K562 (cell line): Measurements from ENCODE around the gene ACTR3C. TPM values are rescaled to one million over a fixed set of nuclear protein-coding genes. Genes with fewer than 3 reads are reported as not detected.

Source experiments
- BCOR ChIP-seq: fragments of 450-650 bp; IDR thresholded peaks from 2 replicates; pipeline ENCODE4 v1.6.1; 2016
- BRD4 ChIP-seq: fragments of 200-600 bp; sonication (generic); IDR thresholded peaks from 2 replicates; pipeline ENCODE4 v1.6.1; 2017; ENCODE audit warnings: inconsistent platforms
- C11orf30 ChIP-seq: fragments of 450-650 bp; IDR thresholded peaks from 2 replicates; pipeline ENCODE4 v1.6.1; 2016; ENCODE audit warnings: low read depth, mild to moderate bottlenecking
- CTBP1 ChIP-seq: fragments of 450-650 bp; IDR thresholded peaks from 2 replicates; pipeline ENCODE4 v1.6.1; 2016; ENCODE audit warnings: borderline replicate concordance
- DIDO1 ChIP-seq: fragments of 450-650 bp; IDR thresholded peaks from 2 replicates; pipeline ENCODE4 v1.6.1; 2016; ENCODE audit warnings: low read depth, missing biosample characterization, missing genetic modification characterization
- EHMT2 ChIP-seq: fragments of 450-650 bp; IDR thresholded peaks from 2 replicates; pipeline ENCODE4 v1.6.1; 2018; ENCODE audit warnings: antibody characterized with exemption
- ETV5 ChIP-seq: sonication (generic); formaldehyde crosslinking; IDR thresholded peaks from 2 replicates; pipeline ENCODE4 v1.4.0; 2020; ENCODE audit warnings: low read depth, mild to moderate bottlenecking, missing genetic modification reagents
- GTF2F1 ChIP-seq: IDR thresholded peaks from 2 replicates; pipeline ENCODE4 v1.6.1; 2011; ENCODE audit warnings: low read depth, low read length, improper control_type of control experiment
- HDAC1 ChIP-seq, 2 experiments: fragments of 450-650 bp; IDR thresholded peaks; 2 replicates each; pipeline ENCODE4 v1.6.1; 2016 to 2017; ENCODE audit warnings: inconsistent platforms in 1 of 2, mild to moderate bottlenecking in 1 of 2, moderate library complexity in 1 of 2
- HDAC2 ChIP-seq: fragments of 450-650 bp; IDR thresholded peaks from 2 replicates; pipeline ENCODE4 v1.6.1; 2016; ENCODE audit warnings: mild to moderate bottlenecking
- KAT2B ChIP-seq: IDR thresholded peaks from one replicate; pipeline ENCODE4 v1.6.1; 2012; ENCODE audit warnings: low read depth, mild to moderate bottlenecking, control low read depth, inconsistent platforms, low read length, moderate library complexity
- KLF16 ChIP-seq: IDR thresholded peaks from 2 replicates; pipeline ENCODE4 v1.6.1; 2016; ENCODE audit warnings: antibody characterized with exemption
- NFRKB ChIP-seq: fragments of 450-650 bp; IDR thresholded peaks from 2 replicates; pipeline ENCODE4 v1.6.1; 2016; ENCODE audit warnings: low read depth
- PHB2 ChIP-seq: fragments of 450-650 bp; IDR thresholded peaks from 2 replicates; pipeline ENCODE4 v1.6.1; 2017; ENCODE audit warnings: low read depth
- TARDBP ChIP-seq: fragments of 450-650 bp; IDR thresholded peaks from 2 replicates; pipeline ENCODE4 v1.6.1; 2016
- WHSC1 ChIP-seq: IDR thresholded peaks from one replicate; pipeline ENCODE4 v1.6.1; 2012; ENCODE audit warnings: low read length, control low read depth, inconsistent platforms
- XRCC4 ChIP-seq: IDR thresholded peaks from one replicate; pipeline ENCODE4 v1.6.1; 2011; ENCODE audit not compliant: insufficient read depth, insufficient read length; ENCODE audit errors: extremely low read depth
- ZC3H8 ChIP-seq: fragments of 450-650 bp; IDR thresholded peaks from 2 replicates; pipeline ENCODE4 v1.6.1; 2017
- ZFP36 ChIP-seq: fragments of 150-350 bp; IDR thresholded peaks from 2 replicates; pipeline ENCODE4 v1.6.1; 2018; ENCODE audit warnings: low read length, low read depth; ENCODE audit not compliant: partially characterized antibody
- ZZZ3 ChIP-seq: fragments of 450-650 bp; IDR thresholded peaks from 2 replicates; pipeline ENCODE4 v1.6.1; 2016; ENCODE audit warnings: antibody characterized with exemption, mild to moderate bottlenecking, moderate library complexity
- polyA plus RNA-seq, 8 experiments: library from polyadenylated mRNA; depleted of rRNA in 4 of 8; stranded (reverse) in 5 of 8; unstranded in 3 of 8; fragments of >200 nt; fragmentation: Nextera tagmentation in 2 of 8; fragmentation: Illumina TruSeq in 1 of 8; extraction: Ambion mirVana in 2 of 8; extraction: Trizol in 1 of 8; gene quantifications; 2 replicates each; pipeline versions ENCODE4 v1.2.1 to v1.2.3, GENCODE V29; 2011 to 2014; ENCODE audit warnings: inconsistent platforms in 1 of 8, missing spikeins in 1 of 8
- total RNA-seq, 7 experiments: library from RNA; depleted of rRNA in 6 of 7; stranded (reverse); fragments of >200 nt in 6 of 7; fragmentation: Illumina TruSeq in 2 of 7; extraction: Trizol in 2 of 7; gene quantifications; 2 replicates each; pipeline versions ENCODE4 v1.2.1 to v1.2.3, GENCODE V29; 2011 to 2021; ENCODE audit warnings: low replicate concordance in 1 of 7
- TF ChIP-seq, protein P1 (sequence below): fragments of 250-450 bp; sonication (Bioruptor Pico); IDR thresholded peaks from 2 replicates; pipeline ENCODE4 v1.4.0; 2020
- TF ChIP-seq, protein P2 (sequence below), 3 experiments: IDR thresholded peaks in 2 of 3; conservative IDR thresholded peaks in 1 of 3; 2 replicates each; pipeline ENCODE4 v1.5.1; 2011 to 2012; ENCODE audit warnings: low read length in 3 of 3, mild to moderate bottlenecking in 3 of 3, control low read depth in 2 of 3, improper control_type of control experiment in 1 of 3, inconsistent platforms in 1 of 3, low read depth in 1 of 3, mixed read lengths in 1 of 3, moderate library complexity in 1 of 3; ENCODE audit not compliant: insufficient read depth in 2 of 3
- TF ChIP-seq, protein P3 (sequence below): sonication (generic); formaldehyde crosslinking; IDR thresholded peaks from 2 replicates; pipeline ENCODE4 v1.8.0; 2022; ENCODE audit warnings: mild to moderate bottlenecking, missing genetic modification reagents

ACTR3C gene
- total and polyA plus RNA-seq, 9 of the 15 experiments (the other 6 are each of a cell fraction or from before 2014, with no cell fraction given) = 9.0 to 35.4 (median 13.3) TPM

GRCh38 chr7:150359622-150360362 is 36.4 kb upstream of the ACTR3C start (continued):
- TF ChIP-seq, protein P1, sequence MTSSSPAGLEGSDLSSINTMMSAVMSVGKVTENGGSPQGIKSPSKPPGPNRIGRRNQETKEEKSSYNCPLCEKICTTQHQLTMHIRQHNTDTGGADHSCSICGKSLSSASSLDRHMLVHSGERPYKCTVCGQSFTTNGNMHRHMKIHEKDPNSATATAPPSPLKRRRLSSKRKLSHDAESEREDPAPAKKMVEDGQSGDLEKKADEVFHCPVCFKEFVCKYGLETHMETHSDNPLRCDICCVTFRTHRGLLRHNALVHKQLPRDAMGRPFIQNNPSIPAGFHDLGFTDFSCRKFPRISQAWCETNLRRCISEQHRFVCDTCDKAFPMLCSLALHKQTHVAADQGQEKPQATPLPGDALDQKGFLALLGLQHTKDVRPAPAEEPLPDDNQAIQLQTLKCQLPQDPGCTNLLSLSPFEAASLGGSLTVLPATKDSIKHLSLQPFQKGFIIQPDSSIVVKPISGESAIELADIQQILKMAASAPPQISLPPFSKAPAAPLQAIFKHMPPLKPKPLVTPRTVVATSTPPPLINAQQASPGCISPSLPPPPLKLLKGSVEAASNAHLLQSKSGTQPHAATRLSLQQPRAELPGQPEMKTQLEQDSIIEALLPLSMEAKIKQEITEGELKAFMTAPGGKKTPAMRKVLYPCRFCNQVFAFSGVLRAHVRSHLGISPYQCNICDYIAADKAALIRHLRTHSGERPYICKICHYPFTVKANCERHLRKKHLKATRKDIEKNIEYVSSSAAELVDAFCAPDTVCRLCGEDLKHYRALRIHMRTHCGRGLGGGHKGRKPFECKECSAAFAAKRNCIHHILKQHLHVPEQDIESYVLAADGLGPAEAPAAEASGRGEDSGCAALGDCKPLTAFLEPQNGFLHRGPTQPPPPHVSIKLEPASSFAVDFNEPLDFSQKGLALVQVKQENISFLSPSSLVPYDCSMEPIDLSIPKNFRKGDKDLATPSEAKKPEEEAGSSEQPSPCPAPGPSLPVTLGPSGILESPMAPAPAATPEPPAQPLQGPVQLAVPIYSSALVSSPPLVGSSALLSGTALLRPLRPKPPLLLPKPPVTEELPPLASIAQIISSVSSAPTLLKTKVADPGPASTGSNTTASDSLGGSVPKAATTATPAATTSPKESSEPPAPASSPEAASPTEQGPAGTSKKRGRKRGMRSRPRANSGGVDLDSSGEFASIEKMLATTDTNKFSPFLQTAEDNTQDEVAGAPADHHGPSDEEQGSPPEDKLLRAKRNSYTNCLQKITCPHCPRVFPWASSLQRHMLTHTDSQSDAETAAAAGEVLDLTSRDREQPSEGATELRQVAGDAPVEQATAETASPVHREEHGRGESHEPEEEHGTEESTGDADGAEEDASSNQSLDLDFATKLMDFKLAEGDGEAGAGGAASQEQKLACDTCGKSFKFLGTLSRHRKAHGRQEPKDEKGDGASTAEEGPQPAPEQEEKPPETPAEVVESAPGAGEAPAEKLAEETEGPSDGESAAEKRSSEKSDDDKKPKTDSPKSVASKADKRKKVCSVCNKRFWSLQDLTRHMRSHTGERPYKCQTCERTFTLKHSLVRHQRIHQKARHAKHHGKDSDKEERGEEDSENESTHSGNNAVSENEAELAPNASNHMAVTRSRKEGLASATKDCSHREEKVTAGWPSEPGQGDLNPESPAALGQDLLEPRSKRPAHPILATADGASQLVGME (CRISPR knock-in tag) = no peak
- TF ChIP-seq DIDO1 (tag) = no peak; the same call in 1 of the 2 replicates
- TF ChIP-seq TARDBP = no peak
- no peak for TF ChIP-seq KLF16
- TF ChIP-seq BCOR = peak; percentile 58
- 0 out of 2 replicates have a peak, but pooled peaks have one; percentile 29 for TF ChIP-seq NFRKB
- peak; percentile 49; the same call in 1 of the 2 replicates for TF ChIP-seq PHB2
- TF ChIP-seq GTF2F1 = no peak
- no peak for TF ChIP-seq XRCC4
- TF ChIP-seq ZC3H8 = 0 out of 2 replicates have a peak, but pooled peaks have one; percentile 58
- no peak for TF ChIP-seq WHSC1
- TF ChIP-seq BRD4 = no peak
- no peak for TF ChIP-seq ZFP36
- TF ChIP-seq KAT2B = no peak
- no peak for TF ChIP-seq HDAC2
- TF ChIP-seq, protein P2, sequence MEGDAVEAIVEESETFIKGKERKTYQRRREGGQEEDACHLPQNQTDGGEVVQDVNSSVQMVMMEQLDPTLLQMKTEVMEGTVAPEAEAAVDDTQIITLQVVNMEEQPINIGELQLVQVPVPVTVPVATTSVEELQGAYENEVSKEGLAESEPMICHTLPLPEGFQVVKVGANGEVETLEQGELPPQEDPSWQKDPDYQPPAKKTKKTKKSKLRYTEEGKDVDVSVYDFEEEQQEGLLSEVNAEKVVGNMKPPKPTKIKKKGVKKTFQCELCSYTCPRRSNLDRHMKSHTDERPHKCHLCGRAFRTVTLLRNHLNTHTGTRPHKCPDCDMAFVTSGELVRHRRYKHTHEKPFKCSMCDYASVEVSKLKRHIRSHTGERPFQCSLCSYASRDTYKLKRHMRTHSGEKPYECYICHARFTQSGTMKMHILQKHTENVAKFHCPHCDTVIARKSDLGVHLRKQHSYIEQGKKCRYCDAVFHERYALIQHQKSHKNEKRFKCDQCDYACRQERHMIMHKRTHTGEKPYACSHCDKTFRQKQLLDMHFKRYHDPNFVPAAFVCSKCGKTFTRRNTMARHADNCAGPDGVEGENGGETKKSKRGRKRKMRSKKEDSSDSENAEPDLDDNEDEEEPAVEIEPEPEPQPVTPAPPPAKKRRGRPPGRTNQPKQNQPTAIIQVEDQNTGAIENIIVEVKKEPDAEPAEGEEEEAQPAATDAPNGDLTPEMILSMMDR (IDR thresholded peaks at IDR 0.05 in 2 of 3, conservative IDR thresholded peaks at IDR 0.05 in 1 of 3; ENCODE audit: insufficient read depth in 2 of 3, low read depth in 1 of 3, low read length in 3 of 3) = no peak
- 0 out of 2 replicates have a peak, but pooled peaks have one; percentile 14 for TF ChIP-seq C11orf30
- no peak for TF ChIP-seq ZZZ3
- TF ChIP-seq CTBP1 = no peak
- TF ChIP-seq, protein P3, sequence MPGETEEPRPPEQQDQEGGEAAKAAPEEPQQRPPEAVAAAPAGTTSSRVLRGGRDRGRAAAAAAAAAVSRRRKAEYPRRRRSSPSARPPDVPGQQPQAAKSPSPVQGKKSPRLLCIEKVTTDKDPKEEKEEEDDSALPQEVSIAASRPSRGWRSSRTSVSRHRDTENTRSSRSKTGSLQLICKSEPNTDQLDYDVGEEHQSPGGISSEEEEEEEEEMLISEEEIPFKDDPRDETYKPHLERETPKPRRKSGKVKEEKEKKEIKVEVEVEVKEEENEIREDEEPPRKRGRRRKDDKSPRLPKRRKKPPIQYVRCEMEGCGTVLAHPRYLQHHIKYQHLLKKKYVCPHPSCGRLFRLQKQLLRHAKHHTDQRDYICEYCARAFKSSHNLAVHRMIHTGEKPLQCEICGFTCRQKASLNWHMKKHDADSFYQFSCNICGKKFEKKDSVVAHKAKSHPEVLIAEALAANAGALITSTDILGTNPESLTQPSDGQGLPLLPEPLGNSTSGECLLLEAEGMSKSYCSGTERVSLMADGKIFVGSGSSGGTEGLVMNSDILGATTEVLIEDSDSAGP = no peak
- TF ChIP-seq HDAC1 (IDR thresholded peaks at IDR 0.05) = peak; percentile 9 to 48; a peak in 2 of 4 replicates
- TF ChIP-seq ETV5 (CRISPR knock-in tag) = no peak
- peak; percentile 67 for TF ChIP-seq EHMT2
